T follicular helper cell (primary cell): ENCODE measurements around the gene SEPTIN7.
"Not testable (repeated sequence)": the region's sequence is repeated elsewhere in the genome, so short reads cannot be mapped to it uniquely, and the experiment has no call there.

Experiments
- DNase-seq: peaks from one replicate; pipeline ENCODE4 v3.0.0-alpha.2; 2020; ENCODE audit warnings: low read depth
- total RNA-seq, 2 experiments: gene quantifications; one replicate each; lab custom pipeline; 2026; lab: John Stamatoyannopoulos, UW

SEPTIN7 gene
- 241 to 315 reads per million in 2 experiments for total RNA-seq

DNA sequence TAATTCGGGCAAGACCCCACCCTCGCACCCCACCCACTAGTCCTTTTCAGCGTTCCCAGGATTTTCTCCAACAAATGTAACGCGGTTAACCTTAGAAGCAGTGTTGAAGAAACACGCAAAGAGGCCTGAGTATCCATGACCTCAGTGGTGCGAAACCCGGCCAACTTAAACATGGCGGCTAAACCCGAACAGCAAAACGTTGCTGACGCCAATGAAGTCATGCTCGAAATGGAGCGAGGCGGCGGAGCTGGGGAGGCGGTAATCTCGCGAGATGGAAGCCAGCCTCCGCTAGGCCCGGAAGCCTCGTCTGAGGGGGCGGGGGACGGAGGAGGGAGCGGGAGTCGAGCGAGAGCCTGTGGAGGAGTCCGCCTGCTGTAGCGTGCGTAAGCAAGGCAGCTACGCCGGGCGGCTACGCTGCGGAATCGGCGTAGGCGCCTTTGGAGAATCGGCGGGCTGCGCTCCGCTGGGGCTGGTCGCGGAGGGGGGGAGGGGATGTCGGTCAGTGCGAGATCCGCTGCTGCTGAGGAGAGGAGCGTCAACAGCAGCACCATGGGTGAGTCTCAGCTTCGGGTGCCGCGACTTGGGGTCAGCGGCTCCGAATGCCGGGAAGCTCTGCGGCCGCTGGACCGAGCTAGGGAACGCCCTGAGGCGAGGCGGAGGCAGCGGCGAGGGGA lies at the start of gene SEPTIN7:
Gene SEPTIN7 (plus strand): TSS at position 340 of the 674 bp plus-strand sequence. CDS start 153 bp downstream, at position 493.
- peak; percentile 99 for DNase-seq

DNA sequence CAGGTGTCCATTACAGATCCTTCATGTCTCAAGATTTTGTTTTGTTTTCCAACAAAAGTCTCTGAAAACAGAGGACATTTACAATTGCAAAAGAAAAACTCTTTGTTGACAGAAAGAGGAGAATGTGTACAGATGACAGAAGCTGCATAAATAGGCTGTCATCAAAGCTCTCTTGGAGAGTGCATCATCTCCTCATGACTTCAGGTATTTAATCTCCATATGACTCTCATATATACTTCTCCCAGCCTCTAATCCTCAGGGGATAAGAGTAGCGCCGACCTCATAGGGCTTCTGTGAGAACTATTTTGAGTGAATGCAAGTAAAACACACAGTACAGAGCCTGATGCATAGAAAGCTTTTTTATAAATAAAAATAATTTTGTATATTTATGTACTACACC lies 48.1 kb upstream of the SEPTIN7 start:
- DNase-seq = no peak

DNA sequence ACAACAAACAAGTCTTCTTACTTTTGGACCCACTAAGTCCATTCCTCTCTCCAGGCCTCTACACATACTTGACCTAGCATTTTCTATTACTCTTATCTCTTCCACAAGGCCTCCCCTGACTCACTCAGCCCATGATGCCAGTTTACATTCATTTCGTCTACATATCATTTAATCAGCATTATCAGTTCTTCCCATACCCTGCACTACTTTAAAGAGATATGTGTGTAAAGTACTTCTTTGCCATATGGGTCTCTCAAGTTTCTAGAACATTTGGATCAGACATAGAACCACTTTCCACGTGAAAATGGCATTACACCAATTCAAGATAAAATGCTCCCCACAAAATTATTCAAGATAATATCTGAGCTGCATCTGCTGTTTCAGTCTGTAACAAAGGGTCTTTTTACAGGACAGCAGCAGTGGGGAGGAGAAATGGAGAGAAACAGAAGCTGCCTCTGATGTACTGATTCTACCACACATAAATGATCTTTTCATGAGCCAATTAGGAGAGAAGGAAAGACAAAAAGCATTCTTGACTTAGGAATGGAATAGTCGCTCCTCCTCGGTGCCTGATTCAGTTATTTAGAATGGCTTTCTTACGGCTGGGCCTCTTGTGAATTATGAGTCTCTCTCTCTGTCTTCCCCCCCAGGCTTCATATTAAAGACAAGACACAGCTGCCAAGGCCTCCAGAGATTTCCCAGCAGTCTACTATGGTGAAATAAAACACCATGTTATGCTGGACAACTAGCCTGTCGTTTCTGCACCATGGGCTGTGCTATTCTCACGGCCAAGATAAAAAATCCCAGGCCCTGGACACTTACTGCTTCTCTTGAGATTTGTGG lies 46.9 kb upstream of the SEPTIN7 start:
- DNase-seq = no peak

DNA sequence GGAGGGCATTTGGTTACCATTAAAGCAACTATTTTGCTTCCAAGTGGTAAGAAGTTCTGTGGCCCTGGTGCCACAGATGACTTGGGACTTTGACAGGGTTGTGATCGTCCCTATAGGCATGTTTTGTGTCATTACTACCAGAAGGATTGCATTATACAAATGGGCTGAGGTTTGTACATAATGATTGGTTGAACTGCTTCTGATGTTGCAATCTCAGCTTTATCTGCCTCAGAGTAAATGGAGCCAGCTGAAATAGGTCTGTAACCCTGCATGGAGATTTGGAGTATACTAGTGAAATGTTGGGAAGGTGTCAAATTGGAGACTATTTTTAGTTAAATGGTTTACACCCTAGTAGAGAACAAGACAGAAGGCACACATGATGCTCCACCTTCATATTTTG lies 46.1 kb upstream of the SEPTIN7 start:
- no peak for DNase-seq

DNA sequence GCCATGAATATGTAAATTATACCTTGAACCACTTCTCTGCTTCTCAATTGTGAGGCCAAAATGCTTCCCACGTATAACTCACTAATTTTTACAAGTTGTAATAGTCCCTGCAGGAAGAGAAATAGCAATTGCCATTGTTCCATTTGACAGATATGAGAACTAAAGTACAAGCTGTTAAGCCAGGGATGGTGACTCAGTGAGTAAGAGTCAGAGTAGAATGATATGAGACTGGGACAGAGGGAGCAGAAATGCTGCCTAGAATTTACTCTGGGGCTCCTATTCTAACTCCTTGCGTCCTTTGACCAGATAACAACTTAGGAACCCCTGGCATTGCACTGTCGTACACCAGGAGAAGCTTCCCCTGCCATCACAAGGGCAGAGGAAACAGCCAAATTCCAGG lies 45.1 kb upstream of the SEPTIN7 start:
- DNase-seq = no peak

DNA sequence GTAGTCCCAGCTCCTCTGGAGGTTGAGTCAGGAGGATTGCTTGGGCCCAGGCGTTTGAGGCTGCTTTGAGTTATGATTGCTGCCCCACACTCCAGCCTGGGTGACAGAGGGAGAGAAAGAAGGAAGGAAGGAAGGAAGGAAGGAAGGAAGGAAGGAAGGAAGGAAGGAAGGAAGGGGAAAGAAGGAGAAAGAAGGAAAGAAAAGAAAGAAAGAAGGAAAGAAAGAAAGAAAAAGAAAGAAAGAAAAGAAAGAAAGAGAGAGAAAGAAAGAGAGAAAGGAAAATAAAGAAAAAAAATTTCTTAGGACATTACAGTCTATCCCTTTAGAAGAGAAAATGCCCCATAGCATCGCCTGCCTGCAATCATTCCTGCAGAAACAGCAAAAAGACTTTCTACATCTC lies 44.4 kb upstream of the SEPTIN7 start:
- not testable (repeated sequence) for DNase-seq

DNA sequence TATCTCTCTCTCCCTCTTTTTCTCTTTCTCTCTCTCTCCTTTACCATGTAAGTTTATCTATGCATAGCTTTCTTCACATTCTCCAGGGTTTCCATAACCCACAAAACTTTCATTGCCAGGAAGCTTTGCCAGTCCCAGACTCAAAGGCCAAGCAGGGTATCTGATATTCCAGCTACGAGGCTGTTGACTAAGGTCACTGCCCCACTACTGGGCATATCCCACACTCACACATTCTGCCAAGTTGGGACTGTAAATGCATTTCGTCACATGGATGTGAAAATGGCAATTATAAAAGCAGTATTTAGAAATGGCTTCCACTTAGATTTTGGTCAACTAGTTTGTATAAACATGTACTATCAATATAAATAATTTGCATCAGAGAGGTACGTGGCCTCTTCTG lies 43.3 kb upstream of the SEPTIN7 start:
- no peak for DNase-seq

DNA sequence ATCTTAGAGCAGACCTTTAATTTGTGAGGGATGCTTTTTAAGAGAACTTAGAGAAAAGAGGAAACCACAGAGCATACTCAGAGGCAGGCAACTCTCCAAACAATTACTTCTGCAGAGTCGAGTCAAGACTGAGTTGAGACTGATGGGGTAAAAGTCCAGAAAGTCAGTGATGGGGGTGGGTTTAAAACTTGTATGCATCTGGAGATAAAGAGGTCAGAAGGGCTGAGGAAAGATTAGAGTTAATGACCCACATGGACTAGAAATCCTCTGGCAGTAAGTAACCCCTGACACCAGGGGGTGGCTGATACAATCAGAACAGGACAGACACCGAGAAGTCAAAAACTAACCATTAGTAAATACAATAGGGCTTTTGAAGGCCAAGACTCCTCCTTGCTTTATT lies 42.4 kb upstream of the SEPTIN7 start:
- DNase-seq = no peak

DNA sequence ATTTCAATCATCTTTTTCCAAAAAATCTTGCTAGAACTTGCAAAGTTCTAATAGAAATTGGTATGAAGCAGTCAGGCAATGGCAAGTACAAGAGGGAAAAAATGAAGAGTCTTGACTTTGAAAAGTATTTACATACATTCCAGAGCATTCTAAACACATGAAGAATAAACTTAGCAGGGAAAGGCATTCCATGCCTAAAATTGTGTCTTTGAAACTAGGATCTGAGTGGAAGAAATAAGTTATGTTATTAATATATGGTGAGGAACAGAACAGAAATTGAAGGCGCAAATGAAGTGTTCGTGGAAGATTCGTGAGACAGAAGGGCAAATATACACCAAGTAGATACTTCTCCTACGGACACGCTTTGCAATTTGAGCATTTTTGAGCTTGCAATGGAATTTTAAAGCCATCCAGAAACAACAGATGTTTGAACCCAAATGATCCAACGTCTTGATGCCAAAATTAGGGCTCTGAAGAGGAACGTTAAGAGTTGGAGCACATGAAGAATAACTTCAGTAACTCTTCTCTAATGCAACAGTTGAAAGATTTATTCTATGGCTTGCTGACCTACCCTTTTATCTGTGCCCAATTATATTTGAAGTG lies 40.6 kb upstream of the SEPTIN7 start:
- no peak for DNase-seq

DNA sequence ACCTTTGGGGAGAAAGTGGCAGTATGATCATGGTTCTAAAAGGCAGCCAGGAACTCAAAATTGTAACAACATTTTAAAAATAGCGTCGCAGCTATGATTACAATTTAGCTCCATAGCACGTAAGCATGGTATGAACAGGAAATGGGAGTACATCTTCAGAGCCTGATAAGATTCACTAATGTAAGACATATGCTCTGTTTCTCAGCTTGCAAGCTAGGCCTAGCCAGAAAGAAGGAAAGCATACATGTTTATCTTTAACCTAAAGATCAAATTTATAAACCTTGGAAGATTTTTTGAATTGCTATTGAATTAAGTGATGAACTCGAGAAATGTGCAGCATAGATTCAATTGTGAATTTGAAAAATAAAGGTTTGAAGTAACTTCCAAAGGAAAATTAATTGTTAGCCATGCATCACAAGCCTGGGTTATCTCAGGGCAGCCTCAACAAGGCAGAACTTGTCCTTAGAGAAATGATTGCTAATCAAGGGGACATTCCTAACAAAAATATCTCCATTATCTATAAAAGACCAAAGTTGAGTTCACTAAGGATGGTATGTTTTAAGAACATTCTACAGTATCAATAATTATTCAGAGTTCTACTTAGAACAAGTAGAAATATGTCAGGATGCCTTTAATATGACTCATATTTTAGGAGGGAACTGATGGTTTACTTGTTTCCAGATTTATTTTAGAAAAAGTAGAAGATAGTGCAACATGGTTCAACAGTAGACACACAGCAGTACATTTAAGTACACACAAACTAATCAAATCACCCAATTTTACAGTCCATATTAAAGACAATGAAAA lies 38.8 kb upstream of the SEPTIN7 start:
- DNase-seq = no peak

DNA sequence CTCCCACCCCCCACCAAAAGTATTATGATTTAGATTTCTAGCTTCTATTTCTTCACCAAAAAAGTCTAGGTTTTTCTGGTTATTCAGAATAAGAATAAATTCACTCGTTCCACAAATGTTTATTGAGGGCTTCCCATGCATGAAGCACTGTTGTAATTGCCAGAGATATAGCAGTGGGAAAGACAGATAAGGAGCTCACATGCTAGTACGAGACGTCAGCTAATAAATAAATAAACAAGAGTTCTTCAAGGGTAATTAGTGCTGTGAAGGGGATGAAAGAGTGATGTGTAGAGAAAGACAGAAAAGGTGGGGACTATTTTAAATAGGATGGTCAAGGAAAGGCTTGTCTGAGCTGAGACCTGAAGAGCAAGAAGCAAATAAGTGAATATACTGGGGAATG lies 38.1 kb upstream of the SEPTIN7 start:
- DNase-seq = no peak

DNA sequence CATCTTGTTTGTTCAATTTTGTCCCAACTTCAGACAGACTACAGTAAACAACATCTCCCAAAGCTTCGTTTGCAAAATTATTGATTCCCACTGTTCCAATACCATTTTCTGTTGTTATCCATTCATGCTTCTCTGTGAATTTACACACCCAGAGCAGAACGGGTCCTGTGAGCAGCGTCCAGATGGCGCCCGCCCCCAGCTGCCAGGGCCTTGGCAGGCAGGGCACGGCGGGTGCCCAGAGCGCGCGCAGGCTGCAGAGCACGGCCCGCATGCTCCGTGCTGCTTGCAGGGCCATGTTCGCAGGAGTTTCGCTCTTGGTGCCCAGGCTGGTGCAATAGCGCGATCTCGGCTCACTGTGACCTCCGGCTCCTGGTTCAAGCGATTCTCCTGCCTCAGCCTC lies 32.5 kb upstream of the SEPTIN7 start:
- no peak for DNase-seq

DNA sequence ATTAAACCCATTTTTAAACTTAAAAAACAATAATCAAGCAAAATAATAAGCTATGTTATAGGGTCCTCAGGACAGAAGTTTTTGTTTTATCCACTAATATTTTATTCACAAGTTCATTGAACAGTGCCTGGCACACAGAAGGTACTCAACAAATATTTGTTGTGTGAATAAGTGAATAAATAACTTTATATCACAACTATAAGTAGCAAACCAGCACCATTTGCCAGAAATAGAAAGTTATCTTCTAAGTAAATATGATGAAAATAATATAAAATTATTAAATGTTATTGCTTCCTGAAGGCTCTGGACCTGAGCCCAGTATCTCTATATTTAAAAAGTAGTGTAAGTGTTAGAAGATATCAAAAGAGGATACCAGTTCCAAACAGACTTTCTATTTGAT lies 29.1 kb upstream of the SEPTIN7 start:
- no peak for DNase-seq

DNA sequence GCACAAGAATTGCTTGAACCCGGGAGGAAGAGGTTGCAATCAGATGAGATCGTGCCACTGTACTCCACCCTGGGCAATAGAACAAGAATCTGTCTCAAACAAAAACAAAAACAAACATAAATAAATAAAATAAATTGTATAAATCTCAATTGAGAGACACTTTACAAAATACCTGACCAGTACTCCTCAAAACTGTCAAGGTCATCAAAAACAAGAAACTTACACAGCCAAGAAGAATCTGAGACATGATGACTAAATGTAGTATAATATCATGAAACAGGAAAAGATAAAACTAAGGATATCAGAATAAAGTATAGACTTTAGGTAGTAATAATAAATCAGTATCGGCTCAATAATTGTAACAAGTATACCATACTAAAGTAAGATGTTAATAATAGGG lies 26.9 kb upstream of the SEPTIN7 start:
- DNase-seq = no peak

DNA sequence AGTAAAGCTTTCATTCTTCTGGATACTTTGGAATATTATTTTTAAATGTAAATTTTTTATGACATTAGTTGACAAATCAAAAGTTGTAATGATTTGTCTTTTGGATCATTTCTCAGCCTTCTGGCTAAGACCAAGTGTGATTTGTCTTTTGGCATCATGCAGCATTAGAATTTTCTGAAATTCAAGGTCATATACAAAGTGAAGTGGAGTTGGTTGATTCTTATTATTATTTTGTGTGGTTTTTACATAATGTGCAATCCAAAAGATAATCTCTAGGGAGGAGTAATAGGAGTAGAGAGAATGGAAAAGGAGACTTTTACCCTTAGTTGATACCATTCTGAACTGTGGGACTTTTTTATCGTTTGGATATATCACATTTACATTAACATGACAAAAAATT lies 24.2 kb upstream of the SEPTIN7 start:
- no peak for DNase-seq

DNA sequence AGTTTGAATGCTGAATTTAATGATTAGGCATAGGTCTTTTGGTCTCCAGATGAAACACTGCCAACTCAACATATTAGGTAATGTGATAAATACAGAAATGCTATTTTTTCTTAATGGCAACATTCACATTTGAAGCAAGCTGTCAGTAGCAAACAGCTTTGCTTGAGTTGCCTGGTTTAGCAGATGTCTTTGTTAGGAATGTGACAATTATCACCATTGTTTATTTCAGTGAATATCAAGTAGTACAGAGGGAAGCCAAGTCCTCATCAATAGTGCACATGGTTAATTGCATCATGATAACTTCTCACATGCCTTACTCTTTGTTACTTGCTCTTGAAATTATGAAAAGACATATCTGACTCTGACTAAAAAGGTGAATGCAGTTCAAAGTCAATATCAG lies 23.7 kb upstream of the SEPTIN7 start:
- no peak for DNase-seq

DNA sequence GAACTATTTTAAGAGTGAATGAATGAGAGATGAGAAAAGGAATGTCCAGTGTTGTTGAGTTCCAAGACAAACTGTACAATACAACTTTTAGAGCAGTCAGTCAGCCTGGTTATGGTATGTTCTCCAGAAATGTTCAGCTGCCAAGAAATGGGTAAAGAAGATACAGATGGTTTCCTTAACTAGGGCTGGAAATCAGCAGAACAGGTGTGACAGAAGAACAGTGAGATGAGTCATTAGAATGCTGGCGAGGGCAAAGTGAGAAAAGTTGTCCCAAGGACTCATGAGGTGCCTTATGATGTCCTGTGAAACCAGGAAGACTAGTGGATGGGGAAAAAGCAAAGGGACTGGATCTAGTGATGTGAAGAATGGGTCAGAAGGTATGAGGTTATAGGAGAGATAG lies 20.8 kb upstream of the SEPTIN7 start:
- no peak for DNase-seq

DNA sequence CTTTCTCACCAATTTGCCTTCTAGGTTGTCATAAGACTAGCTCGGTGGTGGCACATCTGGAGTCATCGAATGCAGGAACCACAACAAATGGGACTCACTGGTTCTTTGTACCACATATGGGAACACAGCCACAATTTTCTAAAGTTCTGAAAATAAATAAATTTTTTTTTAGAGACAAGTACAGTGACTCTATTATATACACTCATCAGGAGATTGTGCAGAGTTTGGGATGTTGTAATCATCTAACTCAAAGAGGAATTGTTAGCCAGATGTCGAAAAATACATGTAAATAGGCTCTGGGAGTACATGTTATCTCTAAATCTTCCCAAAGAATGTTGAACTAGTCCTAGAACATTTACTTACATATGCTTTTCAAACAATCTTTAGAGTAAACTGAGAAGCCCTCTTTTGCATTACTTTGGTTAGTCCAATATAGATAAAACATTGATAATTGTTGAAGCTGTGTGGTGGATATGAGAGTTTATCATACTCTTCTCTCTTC lies 19.6 kb upstream of the SEPTIN7 start:
- DNase-seq = no peak

DNA sequence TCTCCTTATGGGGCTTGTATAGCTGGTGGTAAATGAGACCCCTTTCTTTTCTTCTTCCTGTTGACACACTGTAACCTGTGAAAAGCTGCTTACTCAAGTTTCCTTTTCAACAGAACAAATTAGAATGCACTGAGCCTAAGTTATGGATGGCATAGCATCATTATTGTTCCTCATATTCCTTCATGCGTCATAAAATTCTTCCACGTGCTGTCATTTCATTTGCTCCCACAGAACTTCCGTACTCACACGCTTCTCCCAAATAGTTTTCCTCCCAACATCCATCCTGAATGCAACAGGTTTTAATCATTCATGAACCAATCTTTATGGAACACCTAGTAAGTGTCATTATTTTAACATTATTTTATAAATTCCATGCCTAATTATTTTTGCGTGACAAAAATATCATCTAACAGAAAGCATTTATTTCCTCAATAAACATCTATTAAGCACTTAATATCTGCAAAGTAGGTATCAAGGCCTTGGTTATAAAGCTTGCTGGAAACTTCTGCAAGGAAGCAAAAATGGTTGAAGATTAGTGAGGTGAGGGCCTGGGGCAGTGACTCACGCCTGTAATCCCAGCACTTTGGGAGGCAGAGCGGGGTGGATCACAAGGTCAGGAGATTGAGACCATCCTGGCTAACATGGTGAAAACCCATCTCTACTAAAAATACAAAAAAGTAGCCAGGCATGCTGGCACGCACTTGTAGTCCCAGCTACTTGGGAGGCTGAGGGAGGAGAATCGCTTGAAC lies 18.9 kb upstream of the SEPTIN7 start:
- no peak for DNase-seq

DNA sequence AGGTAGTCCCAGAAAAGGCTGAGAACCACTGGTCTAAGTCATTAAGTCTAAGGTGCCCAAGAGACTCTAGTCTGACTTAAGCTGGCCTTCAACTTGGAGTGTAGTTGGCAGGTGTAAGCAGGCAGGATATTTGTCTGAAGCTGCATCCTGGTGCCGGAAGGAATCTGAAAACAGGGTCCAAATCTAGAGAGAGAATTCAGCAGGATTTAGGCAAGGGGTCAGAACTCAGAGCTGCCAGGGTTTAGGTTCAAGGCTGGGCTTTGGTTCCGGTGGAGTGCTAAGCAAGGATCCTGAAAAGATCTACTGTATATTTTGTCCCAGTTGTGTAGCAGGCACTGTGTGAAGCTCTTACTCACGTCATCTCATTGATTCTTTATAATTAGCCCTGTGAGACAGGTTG lies 16.5 kb upstream of the SEPTIN7 start:
- DNase-seq = no peak

DNA sequence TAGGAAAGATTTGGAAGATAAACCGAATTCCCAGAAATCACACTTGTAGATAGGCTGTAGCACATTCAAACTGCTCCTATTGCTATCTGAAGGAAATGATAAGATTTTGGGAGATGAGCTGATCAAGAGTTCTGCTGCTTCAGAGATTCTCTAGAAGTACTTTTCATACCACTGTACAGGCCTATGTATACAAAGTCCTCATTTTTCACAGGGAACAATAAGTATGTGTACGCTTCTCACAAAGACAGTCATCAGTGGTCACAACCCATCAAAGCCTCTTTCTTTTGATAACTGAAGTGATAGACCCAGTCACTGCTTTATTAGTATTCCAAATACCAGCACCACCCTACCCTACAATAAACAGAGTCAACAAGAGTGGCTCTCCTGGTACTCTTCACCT lies 15.6 kb upstream of the SEPTIN7 start:
- DNase-seq = no peak
